Osteoblast (primary cell): Measurements from ENCODE around the gene KIFBP. TPM values are rescaled to one million over a fixed set of nuclear protein-coding genes. Genes with fewer than 3 reads are reported as not detected.

Source experiments
- DNase-seq: peaks from one replicate; pipeline ENCODE4 v3.0.0; 2011; ENCODE audit warnings: low spot score, mixed read lengths; ENCODE audit not compliant: insufficient read length; ENCODE audit errors: missing footprints
- H2AFZ ChIP-seq: 2 replicates; pipeline ENCODE4 v1.6.0; 2011; ENCODE audit warnings: mild to moderate bottlenecking, low read length
- H3K27ac ChIP-seq: 2 replicates; pipeline ENCODE4 v1.5.1; 2011; ENCODE audit warnings: mild to moderate bottlenecking, low read depth, low read length, moderate library complexity
- H3K27me3 ChIP-seq: 2 replicates; pipeline ENCODE4 v1.6.0; 2012; ENCODE audit warnings: mild to moderate bottlenecking, control low read depth, inconsistent platforms, low read length, moderate library complexity; ENCODE audit not compliant: insufficient read depth
- H3K36me3 ChIP-seq: 2 replicates; pipeline ENCODE4 v1.5.1; 2011; ENCODE audit warnings: mild to moderate bottlenecking, low read length, control low read depth, moderate library complexity; ENCODE audit not compliant: insufficient read depth
- H3K4me1 ChIP-seq: 2 replicates; pipeline ENCODE4 v1.5.1; 2011; ENCODE audit warnings: mild to moderate bottlenecking, low read length, control low read depth, moderate library complexity; ENCODE audit not compliant: insufficient read depth
- H3K4me2 ChIP-seq: 2 replicates; pipeline ENCODE4 v1.6.0; 2011; ENCODE audit warnings: mild to moderate bottlenecking, low read length; ENCODE audit not compliant: insufficient read depth
- H3K4me3 ChIP-seq: fragments of 200-600 bp; sonication (generic); 3 replicates; pipeline ENCODE4 v1.5.1; 2012; ENCODE audit warnings: mild to moderate bottlenecking, low read length, inconsistent platforms; ENCODE audit not compliant: insufficient read depth
- H3K79me2 ChIP-seq: 2 replicates; pipeline ENCODE4 v1.6.0; 2012; ENCODE audit warnings: mild to moderate bottlenecking, low read length, control low read depth, inconsistent platforms; ENCODE audit not compliant: insufficient read depth
- H3K9me3 ChIP-seq: 2 replicates; pipeline ENCODE4 v1.5.1; 2011; ENCODE audit warnings: low read depth, low read length, control low read depth
- H4K20me1 ChIP-seq: 2 replicates; pipeline ENCODE4 v1.6.0; 2012; ENCODE audit warnings: mild to moderate bottlenecking, low read length, control low read depth; ENCODE audit not compliant: insufficient read depth
- CTCF ChIP-seq: IDR thresholded peaks from 2 replicates; pipeline ENCODE4 v1.5.1; 2011; ENCODE audit warnings: mild to moderate bottlenecking, low read depth, low read length, moderate library complexity; ENCODE audit errors: extremely low read depth
- total RNA-seq: library from RNA; depleted of rRNA; stranded (reverse); fragments of >200 nt; gene quantifications from 2 replicates; pipeline ENCODE4 v1.2.3, GENCODE V29; 2012

The KIFBP gene
- total RNA-seq, 1 donor: 30.8 TPM

- Histone ChIP-seq H3K79me2 (no peaks in the 10 kb centered on the region), H3K4me2 (no peak overlapping the region), H3K36me3 (no peaks in the 10 kb centered on the region), H2AFZ (peak overlapping the region; percentile 80), H3K27ac (peak overlapping the region; percentile 94), H3K27me3 (no peaks in the 10 kb centered on the region), H4K20me1 (no peaks in the 10 kb centered on the region), H3K4me3 (no peak overlapping the region), H3K9me3 (no peaks in the 10 kb centered on the region), H3K4me1 (peaks cover 36% of the 10 kb centered on the region)
- no peak for TF ChIP-seq CTCF
- no peak for DNase-seq
These were observed 68.1 kb downstream of the KIFBP start for GRCh38 chr10:69056536-69057260.

GRCh38 chr10:69057261-69057950 is 68.8 kb downstream of the KIFBP start:
- Histone ChIP-seq H3K79me2 (no peaks in the 10 kb centered on the region), H4K20me1 (no peaks in the 10 kb centered on the region), H2AFZ (peak overlapping the region; percentile 52), H3K4me3 (peak overlapping the region; percentile 18), H3K9me3 (no peaks in the 10 kb centered on the region), H3K4me2 (peak overlapping the region; percentile 55), H3K36me3 (no peaks in the 10 kb centered on the region), H3K4me1 (peaks cover 43% of the 10 kb centered on the region), H3K27ac (peak overlapping the region; percentile 94), H3K27me3 (no peaks in the 10 kb centered on the region)
- no peak for TF ChIP-seq CTCF
- DNase-seq: no peak

- H3K27ac ChIP-seq: peak overlapping the region; percentile 94
- peak overlapping the region; percentile 18 for H3K4me3 ChIP-seq
- H3K4me2 ChIP-seq: peak overlapping the region; percentile 55
- no peaks in the 10 kb centered on the region for H3K79me2 ChIP-seq
- H3K9me3 ChIP-seq: no peaks in the 10 kb centered on the region
- no peaks in the 10 kb centered on the region for H3K27me3 ChIP-seq
- no peak for TF ChIP-seq CTCF
- peak overlapping the region; percentile 52 for H2AFZ ChIP-seq
- H3K4me1 ChIP-seq: peaks cover 47% of the 10 kb centered on the region
- peak; percentile 90 for DNase-seq
- no peaks in the 10 kb centered on the region for H3K36me3 ChIP-seq
- H4K20me1 ChIP-seq: no peaks in the 10 kb centered on the region
These were observed 69.3 kb downstream of the KIFBP start for GRCh38 chr10:69057951-69058297.

GRCh38 chr10:69060127-69060798 is 71.7 kb downstream of the KIFBP start:
- no peak for TF ChIP-seq CTCF
- H2AFZ ChIP-seq: no peak overlapping the region

More at GRCh38 chr10:69060127-69060798, 71.7 kb downstream of the KIFBP start:
- H3K4me1 ChIP-seq: peaks cover 56% of the 10 kb centered on the region
- no peak for DNase-seq
- no peaks in the 10 kb centered on the region for H3K27me3 ChIP-seq
- no peaks in the 10 kb centered on the region for H4K20me1 ChIP-seq
- no peaks in the 10 kb centered on the region for H3K36me3 ChIP-seq
- H3K4me2 ChIP-seq: no peak overlapping the region
- no peak overlapping the region for H3K4me3 ChIP-seq
- H3K27ac ChIP-seq: peak overlapping the region; percentile 99
- H3K79me2 ChIP-seq: no peaks in the 10 kb centered on the region
- no peaks in the 10 kb centered on the region for H3K9me3 ChIP-seq
